Hepatocyte (in vitro differentiated cells): ENCODE data around the gene FMO1.

Experiments
- EZH2 ChIP-seq: fragments of 200-600 bp; sonication (generic); IDR thresholded peaks from 2 replicates; pipeline ENCODE4 v1.6.1; 2016; ENCODE audit warnings: antibody characterized with exemption, mild to moderate bottlenecking, borderline replicate concordance
- EZH2phosphoT487 ChIP-seq: fragments of 200-600 bp; sonication (generic); IDR thresholded peaks from one replicate; pipeline ENCODE4 v1.6.1; 2018; ENCODE audit warnings: antibody characterized with exemption, mild to moderate bottlenecking, low read depth, moderate library complexity; ENCODE audit not compliant: unreplicated experiment, severe bottlenecking
- TF ChIP-seq, protein P1 (sequence below): fragments of 200-600 bp; sonication (generic); IDR thresholded peaks from 2 replicates; pipeline ENCODE4 v1.5.1; 2016; ENCODE audit warnings: antibody characterized with exemption, mild to moderate bottlenecking; ENCODE audit not compliant: poor library complexity

- TF ChIP-seq, protein P1, sequence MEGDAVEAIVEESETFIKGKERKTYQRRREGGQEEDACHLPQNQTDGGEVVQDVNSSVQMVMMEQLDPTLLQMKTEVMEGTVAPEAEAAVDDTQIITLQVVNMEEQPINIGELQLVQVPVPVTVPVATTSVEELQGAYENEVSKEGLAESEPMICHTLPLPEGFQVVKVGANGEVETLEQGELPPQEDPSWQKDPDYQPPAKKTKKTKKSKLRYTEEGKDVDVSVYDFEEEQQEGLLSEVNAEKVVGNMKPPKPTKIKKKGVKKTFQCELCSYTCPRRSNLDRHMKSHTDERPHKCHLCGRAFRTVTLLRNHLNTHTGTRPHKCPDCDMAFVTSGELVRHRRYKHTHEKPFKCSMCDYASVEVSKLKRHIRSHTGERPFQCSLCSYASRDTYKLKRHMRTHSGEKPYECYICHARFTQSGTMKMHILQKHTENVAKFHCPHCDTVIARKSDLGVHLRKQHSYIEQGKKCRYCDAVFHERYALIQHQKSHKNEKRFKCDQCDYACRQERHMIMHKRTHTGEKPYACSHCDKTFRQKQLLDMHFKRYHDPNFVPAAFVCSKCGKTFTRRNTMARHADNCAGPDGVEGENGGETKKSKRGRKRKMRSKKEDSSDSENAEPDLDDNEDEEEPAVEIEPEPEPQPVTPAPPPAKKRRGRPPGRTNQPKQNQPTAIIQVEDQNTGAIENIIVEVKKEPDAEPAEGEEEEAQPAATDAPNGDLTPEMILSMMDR: no peak
- TF ChIP-seq EZH2 (no peak), EZH2phosphoT487 (no peak)
Observed at GRCh38 chr1:171300401-171300800, 52.1 kb downstream of the FMO1 start.
